GM23338 (cell line): ENCODE measurements around the gene NCF2. TPM values are rescaled to one million over a fixed set of nuclear protein-coding genes. Genes with fewer than 3 reads are reported as not detected.
A peak's percentile ranks its signal among the peaks of the same experiment; 100 is the strongest.

Source experiments
- ATAC-seq: fragments of 200-7000 bp; cut with Tn5 transposase; 3 replicates; pipeline ENCODE4 v1.9.1; 2020
- DNase-seq: peaks from one replicate; pipeline ENCODE4 v3.0.0-alpha.2; 2015; ENCODE audit warnings: low spot score
- H2AFZ ChIP-seq: fragments of 200-600 bp; sonication (generic); 2 replicates; pipeline ENCODE4 v1.8.0; 2016; ENCODE audit warnings: antibody characterized with exemption, mild to moderate bottlenecking, moderate library complexity
- H3F3A ChIP-seq: fragments of 200-600 bp; sonication (generic); replicated peaks from 2 replicates; pipeline ENCODE4 v1.8.0; 2017; ENCODE audit warnings: antibody characterized with exemption, mixed run types, low read depth
- H3K27ac ChIP-seq: fragments of 200-600 bp; sonication (generic); 2 replicates; pipeline ENCODE4 v1.6.1; 2016; ENCODE audit warnings: low read depth
- H3K27me3 ChIP-seq: fragments of 200-600 bp; sonication (generic); 2 replicates; pipeline ENCODE4 v1.8.0; 2016; ENCODE audit warnings: mild to moderate bottlenecking, mixed run types, moderate library complexity; ENCODE audit not compliant: insufficient read depth
- H3K36me3 ChIP-seq: fragments of 200-600 bp; sonication (generic); 2 replicates; pipeline ENCODE4 v1.8.0; 2016; ENCODE audit warnings: mild to moderate bottlenecking; ENCODE audit not compliant: insufficient read depth
- H3K4me1 ChIP-seq: fragments of 200-600 bp; sonication (generic); 2 replicates; pipeline ENCODE4 v1.8.0; 2016; ENCODE audit warnings: mild to moderate bottlenecking, moderate library complexity; ENCODE audit not compliant: insufficient read depth
- H3K4me2 ChIP-seq: fragments of 200-600 bp; sonication (generic); 2 replicates; pipeline ENCODE4 v1.7.1; 2017; ENCODE audit warnings: mixed run types
- H3K4me3 ChIP-seq: fragments of 200-600 bp; sonication (generic); 2 replicates; pipeline ENCODE4 v1.6.1; 2016; ENCODE audit warnings: mixed run types
- H3K79me2 ChIP-seq: fragments of 200-600 bp; sonication (generic); replicated peaks from 2 replicates; pipeline ENCODE4 v1.8.0; 2017; ENCODE audit warnings: mild to moderate bottlenecking; ENCODE audit not compliant: insufficient read depth
- H3K9me2 ChIP-seq: fragments of 200-600 bp; sonication (generic); 2 replicates; pipeline ENCODE4 v1.8.0; 2017; ENCODE audit not compliant: insufficient read depth
- H4K20me1 ChIP-seq: fragments of 200-600 bp; sonication (generic); replicated peaks from 2 replicates; pipeline ENCODE4 v1.8.0; 2017; ENCODE audit warnings: mild to moderate bottlenecking; ENCODE audit not compliant: insufficient read depth
- H3K27ac Mint-ChIP-seq: 2 replicates; pipeline ENCODE4 v1.8.0; 2020; ENCODE audit warnings: inconsistent platforms, mild to moderate bottlenecking, moderate library complexity, mixed read lengths
- H3K27me3 Mint-ChIP-seq: 3 replicates; pipeline ENCODE4 v1.8.0; 2022; ENCODE audit warnings: low read depth, mild to moderate bottlenecking, moderate library complexity, mixed read lengths, inconsistent platforms; ENCODE audit not compliant: insufficient read depth, poor library complexity
- H3K36me3 Mint-ChIP-seq: 3 replicates; pipeline ENCODE4 v1.8.0; 2021; ENCODE audit warnings: low read depth, mild to moderate bottlenecking, inconsistent platforms, moderate library complexity, mixed read lengths
- H3K4me1 Mint-ChIP-seq: 3 replicates; pipeline ENCODE4 v1.8.0; 2020; ENCODE audit warnings: mild to moderate bottlenecking, inconsistent platforms, mixed read lengths
- H3K4me3 Mint-ChIP-seq: 3 replicates; pipeline ENCODE4 v1.8.0; 2021; ENCODE audit warnings: moderate library complexity, mild to moderate bottlenecking, inconsistent platforms, mixed read lengths
- H3K9me3 Mint-ChIP-seq: 3 replicates; pipeline ENCODE4 v1.8.0; 2020; ENCODE audit warnings: moderate library complexity, mild to moderate bottlenecking, inconsistent platforms, mixed read lengths
- ZNF462 ChIP-seq: fragments of 250-450 bp; sonication (Bioruptor Pico); IDR thresholded peaks from 2 replicates; pipeline ENCODE4 v1.5.0; 2020; ENCODE audit warnings: mild to moderate bottlenecking, moderate library complexity
- polyA plus RNA-seq: library from polyadenylated mRNA; unstranded; fragments of >200 nt; fragmentation: Nextera tagmentation; extraction: Ambion mirVana; gene quantifications from 2 replicates; pipeline ENCODE4 v1.2.1, GENCODE V29; 2016
- total RNA-seq: library from RNA; depleted of rRNA; stranded (reverse); fragments of >200 nt; shearing (Covaris generic); gene quantifications from 2 replicates; pipeline ENCODE4 v1.2.3, GENCODE V29; 2014
- TF ChIP-seq, protein P1 (sequence below): IDR thresholded peaks from one replicate; pipeline ENCODE4 v1.6.1; 2018; ENCODE audit warnings: antibody characterized with exemption; ENCODE audit not compliant: unreplicated experiment

NCF2 gene
- total and polyA plus RNA-seq, 2 experiments from 2014 or later: not detected

- Histone ChIP-seq H2AFZ (no peak overlapping the region), H3K9me2 (no peaks in the 10 kb centered on the region), H3K27me3 (peaks cover 6% of the 10 kb centered on the region; the same call in 1 of the 2 replicates), H3K4me3 (peak overlapping the region; percentile 7; the same call in 1 of the 2 replicates), H3K79me2 (peaks cover 26% of the 10 kb centered on the region), H3K4me2 (peak overlapping the region; percentile 48), H3F3A (no peaks in the 10 kb centered on the region), H3K36me3 (peaks cover 24% of the 10 kb centered on the region; the same call in 1 of the 2 replicates), H4K20me1 (no peaks in the 10 kb centered on the region), H3K4me1 (peaks cover 18% of the 10 kb centered on the region), H3K27ac (no peak overlapping the region)
- Mint-ChIP-seq H3K4me1 (peaks cover 34% of the 10 kb centered on the region), H3K27ac (no peak overlapping the region), H3K27me3 (peaks cover 9% of the 10 kb centered on the region), H3K9me3 (no peaks in the 10 kb centered on the region), H3K36me3 (peaks cover 28% of the 10 kb centered on the region), H3K4me3 (peak overlapping the region; percentile 8; the same call in 1 of the 3 replicates)
- DNase-seq (no peak), ATAC-seq (no peak)
- no peak for TF ChIP-seq ZNF462 (CRISPR knock-in tag)
- TF ChIP-seq, protein P1, sequence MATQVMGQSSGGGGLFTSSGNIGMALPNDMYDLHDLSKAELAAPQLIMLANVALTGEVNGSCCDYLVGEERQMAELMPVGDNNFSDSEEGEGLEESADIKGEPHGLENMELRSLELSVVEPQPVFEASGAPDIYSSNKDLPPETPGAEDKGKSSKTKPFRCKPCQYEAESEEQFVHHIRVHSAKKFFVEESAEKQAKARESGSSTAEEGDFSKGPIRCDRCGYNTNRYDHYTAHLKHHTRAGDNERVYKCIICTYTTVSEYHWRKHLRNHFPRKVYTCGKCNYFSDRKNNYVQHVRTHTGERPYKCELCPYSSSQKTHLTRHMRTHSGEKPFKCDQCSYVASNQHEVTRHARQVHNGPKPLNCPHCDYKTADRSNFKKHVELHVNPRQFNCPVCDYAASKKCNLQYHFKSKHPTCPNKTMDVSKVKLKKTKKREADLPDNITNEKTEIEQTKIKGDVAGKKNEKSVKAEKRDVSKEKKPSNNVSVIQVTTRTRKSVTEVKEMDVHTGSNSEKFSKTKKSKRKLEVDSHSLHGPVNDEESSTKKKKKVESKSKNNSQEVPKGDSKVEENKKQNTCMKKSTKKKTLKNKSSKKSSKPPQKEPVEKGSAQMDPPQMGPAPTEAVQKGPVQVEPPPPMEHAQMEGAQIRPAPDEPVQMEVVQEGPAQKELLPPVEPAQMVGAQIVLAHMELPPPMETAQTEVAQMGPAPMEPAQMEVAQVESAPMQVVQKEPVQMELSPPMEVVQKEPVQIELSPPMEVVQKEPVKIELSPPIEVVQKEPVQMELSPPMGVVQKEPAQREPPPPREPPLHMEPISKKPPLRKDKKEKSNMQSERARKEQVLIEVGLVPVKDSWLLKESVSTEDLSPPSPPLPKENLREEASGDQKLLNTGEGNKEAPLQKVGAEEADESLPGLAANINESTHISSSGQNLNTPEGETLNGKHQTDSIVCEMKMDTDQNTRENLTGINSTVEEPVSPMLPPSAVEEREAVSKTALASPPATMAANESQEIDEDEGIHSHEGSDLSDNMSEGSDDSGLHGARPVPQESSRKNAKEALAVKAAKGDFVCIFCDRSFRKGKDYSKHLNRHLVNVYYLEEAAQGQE: no peak
These were observed 41.9 kb upstream of the NCF2 start for GRCh38 chr1:183632114-183632513.
